Measurements from ENCODE around the gene NDUFS8.
A peak's percentile ranks its signal among the peaks of the same experiment; 100 is the strongest.

The NDUFS8 gene

GRCh38 chr11:68008381-68009337 is 21.8 kb upstream of the NDUFS8 start:
- TF ChIP-seq CTCF (IDR thresholded peaks at IDR 0.05; ENCODE audit: low read depth, low read length) = no peak
- no peak overlapping the region for H3K4me3 ChIP-seq (ENCODE audit: low read depth, low read length)

- TF ChIP-seq CTCF (IDR thresholded peaks at IDR 0.05; ENCODE audit: low read depth, low read length) = no peak
- peak overlapping the region; percentile 55 for H3K4me3 ChIP-seq (ENCODE audit: low read depth, low read length)
Measured at GRCh38 chr11:68009391-68010089, 20.9 kb upstream of the NDUFS8 start.

GRCh38 chr11:68010090-68011041 is 20.1 kb upstream of the NDUFS8 start, which contains the start of gene ALDH3B1:
TSS of gene ALDH3B1 (plus strand) at chr11:68010327. CDS start at chr11:68015298, 4,971 bp downstream.
- TF ChIP-seq CTCF (IDR thresholded peaks at IDR 0.05; ENCODE audit: low read depth, low read length) = no peak
- peak within 1 kb of the TSS; percentile 55 for H3K4me3 ChIP-seq (ENCODE audit: low read depth, low read length)

- no peak for TF ChIP-seq CTCF (IDR thresholded peaks at IDR 0.05; ENCODE audit: low read depth, low read length)
- peak overlapping the region; percentile 55 for H3K4me3 ChIP-seq (ENCODE audit: low read depth, low read length)
Measured at GRCh38 chr11:68011051-68011943, 19.2 kb upstream of the NDUFS8 start.

- no peak overlapping the region for H3K4me3 ChIP-seq (ENCODE audit: low read depth, low read length)
- TF ChIP-seq CTCF (IDR thresholded peaks at IDR 0.05; ENCODE audit: low read depth, low read length) = no peak
Measured at GRCh38 chr11:68012044-68012842, 18.2 kb upstream of the NDUFS8 start.
